ENCODE data around the gene HDAC4. TPM values are rescaled to one million over a fixed set of nuclear protein-coding genes. Genes with fewer than 3 reads are reported as not detected.

HDAC4 gene
- total RNA-seq, 1 donor from 2014 or later, result 11.8 TPM

DNA sequence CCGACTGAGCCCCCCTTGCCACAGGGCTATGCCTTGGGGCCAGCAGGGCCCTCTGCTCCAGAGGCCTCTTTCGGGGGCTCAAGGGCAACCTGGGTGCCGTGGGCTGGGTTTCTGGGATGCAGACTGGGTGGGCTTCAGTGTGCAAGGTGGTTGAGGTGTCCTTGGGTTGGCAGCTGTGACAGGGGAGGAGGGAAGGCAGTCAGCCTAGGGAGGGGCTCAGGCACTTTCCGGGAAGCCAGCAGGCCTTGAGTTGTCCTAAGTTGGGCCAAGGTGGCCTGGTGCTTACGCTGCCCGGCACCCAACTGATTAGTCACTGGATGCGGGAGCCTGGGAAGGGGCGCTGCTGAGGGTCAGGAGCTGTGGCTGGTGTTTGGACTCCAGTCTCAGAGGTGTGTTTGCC, 353.4 kb downstream of the HDAC4 start:
- DNase-seq (ENCODE audit: low read depth), result no peak

DNA sequence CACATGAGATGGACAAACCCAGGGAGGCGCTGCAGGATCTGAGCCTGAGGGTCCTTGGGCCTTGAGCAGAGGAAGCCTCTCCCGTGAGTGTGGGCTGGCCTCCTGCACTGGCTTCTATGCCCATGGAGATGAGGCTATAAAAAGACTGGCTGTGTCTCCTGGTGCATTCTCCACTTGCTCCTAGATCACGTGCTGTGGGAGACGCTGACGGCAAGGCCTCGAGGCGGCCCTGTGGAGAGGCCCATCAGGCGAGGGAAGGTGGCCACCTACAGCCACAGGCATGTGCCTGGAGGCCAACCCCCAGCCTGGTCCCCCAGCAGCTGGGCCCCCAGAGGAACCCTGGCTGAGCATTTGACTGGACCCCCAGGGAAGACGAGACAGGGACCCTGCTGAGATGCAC, 354.0 kb downstream of the HDAC4 start:
- no peak overlapping the region for H3K4me2 ChIP-seq (ENCODE audit: low read length)
- Mint-ChIP-seq H3K36me3 (ENCODE audit: low read depth, unreplicated experiment) (no peaks in the 10 kb centered on the region), H3K27ac (ENCODE audit: unreplicated experiment) (no peak overlapping the region), H3K27me3 (ENCODE audit: low read depth, unreplicated experiment) (peaks cover 14% of the 10 kb centered on the region), H3K9me3 (ENCODE audit: unreplicated experiment) (no peaks in the 10 kb centered on the region), H3K4me1 (ENCODE audit: low read depth, unreplicated experiment) (no peaks in the 10 kb centered on the region), H3K4me3 (ENCODE audit: unreplicated experiment) (no peak overlapping the region)
- no peaks in the 10 kb centered on the region for H3K36me3 ChIP-seq (ENCODE audit: insufficient read depth, low read length)
- no peaks in the 10 kb centered on the region for H3K9me3 ChIP-seq (ENCODE audit: insufficient read depth, low read depth, low read length)
- H3K4me1 ChIP-seq (ENCODE audit: insufficient read depth, low read length), result no peaks in the 10 kb centered on the region
- no peaks in the 10 kb centered on the region for H3K79me2 ChIP-seq (ENCODE audit: insufficient read depth, low read length)
- H3K27me3 ChIP-seq (ENCODE audit: insufficient read depth, low read length), result no peaks in the 10 kb centered on the region
- no peaks in the 10 kb centered on the region for H4K20me1 ChIP-seq (ENCODE audit: insufficient read depth, low read length)
- no peak for DNase-seq (ENCODE audit: low read depth)
- H3K9ac ChIP-seq (ENCODE audit: low read length), result no peak overlapping the region
- no peak overlapping the region for H3K4me3 ChIP-seq (ENCODE audit: insufficient read depth, low read depth, low read length)
- no peak for FAIRE-seq
- H2AFZ ChIP-seq (ENCODE audit: low read depth, low read length), result no peak overlapping the region
- H3K27ac ChIP-seq (ENCODE audit: low read depth, low read length), result no peak overlapping the region
- TF ChIP-seq EZH2 (IDR thresholded peaks at IDR 0.05; ENCODE audit: insufficient read depth, low read length), result no peak
- TF ChIP-seq, protein P1, sequence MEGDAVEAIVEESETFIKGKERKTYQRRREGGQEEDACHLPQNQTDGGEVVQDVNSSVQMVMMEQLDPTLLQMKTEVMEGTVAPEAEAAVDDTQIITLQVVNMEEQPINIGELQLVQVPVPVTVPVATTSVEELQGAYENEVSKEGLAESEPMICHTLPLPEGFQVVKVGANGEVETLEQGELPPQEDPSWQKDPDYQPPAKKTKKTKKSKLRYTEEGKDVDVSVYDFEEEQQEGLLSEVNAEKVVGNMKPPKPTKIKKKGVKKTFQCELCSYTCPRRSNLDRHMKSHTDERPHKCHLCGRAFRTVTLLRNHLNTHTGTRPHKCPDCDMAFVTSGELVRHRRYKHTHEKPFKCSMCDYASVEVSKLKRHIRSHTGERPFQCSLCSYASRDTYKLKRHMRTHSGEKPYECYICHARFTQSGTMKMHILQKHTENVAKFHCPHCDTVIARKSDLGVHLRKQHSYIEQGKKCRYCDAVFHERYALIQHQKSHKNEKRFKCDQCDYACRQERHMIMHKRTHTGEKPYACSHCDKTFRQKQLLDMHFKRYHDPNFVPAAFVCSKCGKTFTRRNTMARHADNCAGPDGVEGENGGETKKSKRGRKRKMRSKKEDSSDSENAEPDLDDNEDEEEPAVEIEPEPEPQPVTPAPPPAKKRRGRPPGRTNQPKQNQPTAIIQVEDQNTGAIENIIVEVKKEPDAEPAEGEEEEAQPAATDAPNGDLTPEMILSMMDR (IDR thresholded peaks at IDR 0.05; ENCODE audit: insufficient read depth, low read depth, low read length), result no peak

More for the DNA sequence above, 353.4 kb downstream of the HDAC4 start:
- no peaks in the 10 kb centered on the region for H3K36me3 Mint-ChIP-seq (ENCODE audit: low read depth, unreplicated experiment)
- H3K4me1 Mint-ChIP-seq (ENCODE audit: low read depth, unreplicated experiment), result no peaks in the 10 kb centered on the region
- TF ChIP-seq EZH2 (IDR thresholded peaks at IDR 0.05; ENCODE audit: insufficient read depth, low read length), result no peak
- TF ChIP-seq, protein P1 (IDR thresholded peaks at IDR 0.05; ENCODE audit: insufficient read depth, low read depth, low read length), result no peak
- no peak for FAIRE-seq
- no peaks in the 10 kb centered on the region for H3K36me3 ChIP-seq (ENCODE audit: insufficient read depth, low read length)
- H4K20me1 ChIP-seq (ENCODE audit: insufficient read depth, low read length), result no peaks in the 10 kb centered on the region
- no peak overlapping the region for H2AFZ ChIP-seq (ENCODE audit: low read depth, low read length)
- no peaks in the 10 kb centered on the region for H3K9me3 ChIP-seq (ENCODE audit: insufficient read depth, low read depth, low read length)
- no peaks in the 10 kb centered on the region for H3K9me3 Mint-ChIP-seq (ENCODE audit: unreplicated experiment)
- no peak overlapping the region for H3K27ac Mint-ChIP-seq (ENCODE audit: unreplicated experiment)
- no peaks in the 10 kb centered on the region for H3K27me3 ChIP-seq (ENCODE audit: insufficient read depth, low read length)
- H3K4me3 Mint-ChIP-seq (ENCODE audit: unreplicated experiment), result no peak overlapping the region
- no peak overlapping the region for H3K4me3 ChIP-seq (ENCODE audit: insufficient read depth, low read depth, low read length)
- no peaks in the 10 kb centered on the region for H3K79me2 ChIP-seq (ENCODE audit: insufficient read depth, low read length)
- no peaks in the 10 kb centered on the region for H3K4me1 ChIP-seq (ENCODE audit: insufficient read depth, low read length)
- H3K4me2 ChIP-seq (ENCODE audit: low read length), result no peak overlapping the region
- no peak overlapping the region for H3K27ac ChIP-seq (ENCODE audit: low read depth, low read length)
- H3K27me3 Mint-ChIP-seq (ENCODE audit: low read depth, unreplicated experiment), result peaks cover 14% of the 10 kb centered on the region
- H3K9ac ChIP-seq (ENCODE audit: low read length), result no peak overlapping the region

DNA sequence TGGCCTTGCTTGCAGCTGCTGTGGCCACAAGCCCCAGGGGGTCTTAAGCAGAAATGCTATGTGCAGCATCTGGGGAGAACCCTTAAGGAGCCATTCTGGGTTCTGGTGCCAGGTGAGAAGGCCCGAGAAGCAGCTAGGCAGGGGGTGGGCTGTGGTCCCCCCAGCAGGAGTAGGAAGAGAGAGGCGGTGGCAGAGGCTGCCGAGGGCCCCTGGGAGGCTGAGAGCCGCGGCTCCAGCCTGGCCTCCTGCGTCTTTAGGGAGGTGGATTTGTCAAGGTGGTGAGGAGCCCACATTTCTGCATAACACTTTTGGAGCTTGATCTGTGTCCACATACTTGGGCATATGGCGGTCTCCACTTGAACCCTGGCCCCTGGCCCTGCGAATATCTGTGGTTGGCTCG, 356.5 kb downstream of the HDAC4 start:
- Mint-ChIP-seq H3K27me3 (ENCODE audit: low read depth, unreplicated experiment) (peaks cover 25% of the 10 kb centered on the region), H3K4me1 (ENCODE audit: low read depth, unreplicated experiment) (no peaks in the 10 kb centered on the region), H3K36me3 (ENCODE audit: low read depth, unreplicated experiment) (no peaks in the 10 kb centered on the region), H3K4me3 (ENCODE audit: unreplicated experiment) (no peak overlapping the region), H3K27ac (ENCODE audit: unreplicated experiment) (no peak overlapping the region), H3K9me3 (ENCODE audit: unreplicated experiment) (no peaks in the 10 kb centered on the region)
- Histone ChIP-seq H3K36me3 (ENCODE audit: insufficient read depth, low read length) (no peaks in the 10 kb centered on the region), H3K4me1 (ENCODE audit: insufficient read depth, low read length) (no peaks in the 10 kb centered on the region), H3K27me3 (ENCODE audit: insufficient read depth, low read length) (no peaks in the 10 kb centered on the region), H3K79me2 (ENCODE audit: insufficient read depth, low read length) (no peaks in the 10 kb centered on the region), H4K20me1 (ENCODE audit: insufficient read depth, low read length) (no peaks in the 10 kb centered on the region), H2AFZ (ENCODE audit: low read depth, low read length) (no peak overlapping the region), H3K4me2 (ENCODE audit: low read length) (no peak overlapping the region), H3K4me3 (ENCODE audit: insufficient read depth, low read depth, low read length) (no peak overlapping the region), H3K9ac (ENCODE audit: low read length) (no peak overlapping the region), H3K27ac (ENCODE audit: low read depth, low read length) (no peak overlapping the region), H3K9me3 (ENCODE audit: insufficient read depth, low read depth, low read length) (no peaks in the 10 kb centered on the region)
- DNase-seq (ENCODE audit: low read depth) (no peak), FAIRE-seq (no peak)
- no peak for TF ChIP-seq EZH2 (IDR thresholded peaks at IDR 0.05; ENCODE audit: insufficient read depth, low read length)
- TF ChIP-seq, protein P1 (IDR thresholded peaks at IDR 0.05; ENCODE audit: insufficient read depth, low read depth, low read length), result no peak
